H1 (cell line): ENCODE data around the gene PAIP1. TPM values are rescaled to one million over a fixed set of nuclear protein-coding genes. Genes with fewer than 3 reads are reported as not detected.
A peak's percentile ranks its signal among the peaks of the same experiment; 100 is the strongest.

Source experiments
- CTCF ChIA-PET: fragments of 300-600 bp; sonication (Branson Sonifier 250); formaldehyde crosslinking; loops from one replicate; lab custom pipeline; 2021; ENCODE audit not compliant: partially characterized antibody; lab: Charles Lee
- POLR2A ChIA-PET: fragments of 300-600 bp; sonication (Branson Sonifier 250); formaldehyde crosslinking; loops from one replicate; lab custom pipeline; 2021; ENCODE audit warnings: inconsistent platforms; ENCODE audit not compliant: partially characterized antibody; lab: Charles Lee
- DNase-seq, 2 experiments: peaks; one replicate each; pipeline versions ENCODE4 v3.0.0 to v3.0.0-alpha.2; 2010 to 2022; ENCODE audit warnings: low spot score in 2 of 2, low read depth in 1 of 2, mixed read lengths in 1 of 2
- FAIRE-seq: peaks from 2 replicates; lab custom pipeline; 2011; peaks lifted over from hg19 to GRCh38; lab: Jason Lieb, UNC
- H2AFZ ChIP-seq: 2 replicates; pipeline ENCODE4 v1.8.1; 2012; ENCODE audit warnings: low read length, inconsistent platforms
- H2AK5ac ChIP-seq: 2 replicates; pipeline ENCODE4 v1.6.1; 2013; ENCODE audit warnings: low read depth, low read length
- H2BK120ac ChIP-seq: replicated peaks from 2 replicates; pipeline ENCODE3; 2013; ENCODE audit warnings: low read depth, low read length, inconsistent platforms
- H2BK12ac ChIP-seq: 2 replicates; pipeline ENCODE4 v1.6.1; 2013; ENCODE audit warnings: low read depth, low read length
- H2BK15ac ChIP-seq: 2 replicates; pipeline ENCODE4 v1.6.1; 2013; ENCODE audit warnings: low read length
- H2BK20ac ChIP-seq: 2 replicates; pipeline ENCODE4 v1.6.1; 2013; ENCODE audit warnings: low read length
- H2BK5ac ChIP-seq: 2 replicates; pipeline ENCODE4 v1.6.1; 2013; ENCODE audit warnings: low read depth, low read length
- H3K14ac ChIP-seq: 2 replicates; pipeline ENCODE4 v1.6.1; 2013; ENCODE audit warnings: inconsistent platforms; ENCODE audit not compliant: insufficient read length
- H3K18ac ChIP-seq: 2 replicates; pipeline ENCODE4 v1.6.1; 2013; ENCODE audit warnings: low read length; ENCODE audit errors: extremely low read depth
- H3K23ac ChIP-seq: 2 replicates; pipeline ENCODE4 v1.6.1; 2013; ENCODE audit warnings: inconsistent platforms; ENCODE audit not compliant: insufficient read length
- H3K23me2 ChIP-seq: 2 replicates; pipeline ENCODE4 v1.6.1; 2013; ENCODE audit warnings: low read depth, low read length
- H3K27ac ChIP-seq: 2 replicates; pipeline ENCODE4 v1.6.1; 2011; ENCODE audit warnings: low read depth, low read length, inconsistent platforms
- H3K27me3 ChIP-seq, 4 experiments: replicated peaks in 1 of 4; 1 replicate in 1 of 4; 2 replicates in 3 of 4; pipeline versions ENCODE4 v1.6.1 to v1.8.1; 2011 to 2013; ENCODE audit warnings: low read length in 3 of 4, mild to moderate bottlenecking in 3 of 4, inconsistent platforms in 2 of 4, mixed read lengths in 2 of 4, moderate library complexity in 1 of 4; ENCODE audit not compliant: control insufficient read depth in 3 of 4, insufficient read depth in 3 of 4; ENCODE audit errors: extremely low read depth in 1 of 4
- H3K36me3 ChIP-seq, 4 experiments: 2 replicates each; pipeline versions ENCODE4 v1.6.1 to v1.8.1; 2011 to 2013; ENCODE audit warnings: mild to moderate bottlenecking in 4 of 4, low read length in 3 of 4, moderate library complexity in 2 of 4, control low read depth in 1 of 4, inconsistent platforms in 1 of 4; ENCODE audit not compliant: insufficient read depth in 4 of 4, control insufficient read depth in 2 of 4
- H3K4ac ChIP-seq: replicated peaks from 2 replicates; pipeline ENCODE3; 2013; ENCODE audit warnings: low read length, low read depth, mixed read lengths, inconsistent platforms; ENCODE audit not compliant: insufficient read length
- H3K4me1 ChIP-seq, 4 experiments: replicated peaks in 1 of 4; 1 replicate in 1 of 4; 2 replicates in 3 of 4; pipeline versions ENCODE4 v1.6.1 to v1.8.1; 2011 to 2013; ENCODE audit warnings: low read length in 3 of 4, inconsistent platforms in 2 of 4, mixed read lengths in 1 of 4; ENCODE audit not compliant: insufficient read depth in 4 of 4, control insufficient read depth in 3 of 4
- H3K4me2 ChIP-seq, 2 experiments: 2 replicates each; pipeline versions ENCODE4 v1.6.1 to v1.8.1; 2011 to 2013; ENCODE audit warnings: low read depth in 2 of 2, low read length in 2 of 2, control low read depth in 1 of 2, inconsistent platforms in 1 of 2, mild to moderate bottlenecking in 1 of 2; ENCODE audit not compliant: insufficient read depth in 1 of 2
- H3K4me3 ChIP-seq, 4 experiments: fragments of 200-600, 300-600 bp in 1 of 4; sonication (generic), shearing (Covaris generic), sonication (Bioruptor Twin) in 1 of 4; 2 replicates each; pipeline versions ENCODE4 v1.5.1 to v1.8.1; 2011 to 2016; ENCODE audit warnings: low read length in 4 of 4, low read depth in 3 of 4, control low read depth in 2 of 4, inconsistent platforms in 2 of 4, mild to moderate bottlenecking in 2 of 4, mixed read lengths in 1 of 4, moderate library complexity in 1 of 4; ENCODE audit not compliant: insufficient read depth in 2 of 4; ENCODE audit errors: extremely low read depth in 1 of 4
- H3K56ac ChIP-seq: replicated peaks from 2 replicates; pipeline ENCODE3; 2013; ENCODE audit warnings: low read depth, mild to moderate bottlenecking, mixed read lengths, low read length, inconsistent platforms; ENCODE audit not compliant: insufficient read length
- H3K79me1 ChIP-seq: 2 replicates; pipeline ENCODE4 v1.6.1; 2013; ENCODE audit warnings: low read depth, low read length, control low read depth
- H3K79me2 ChIP-seq, 2 experiments: 2 replicates each; pipeline versions ENCODE4 v1.6.1 to v1.8.1; 2012 to 2013; ENCODE audit warnings: low read length in 2 of 2, mild to moderate bottlenecking in 2 of 2, inconsistent platforms in 1 of 2; ENCODE audit not compliant: insufficient read depth in 2 of 2, control insufficient read depth in 1 of 2
- H3K9ac ChIP-seq, 4 experiments: replicated peaks in 1 of 4; 1 replicate in 1 of 4; 2 replicates in 3 of 4; pipeline versions ENCODE4 v1.6.1 to v1.8.1; 2011 to 2013; ENCODE audit warnings: low read depth in 3 of 4, low read length in 3 of 4, control low read depth in 2 of 4, mild to moderate bottlenecking in 2 of 4, moderate library complexity in 2 of 4, inconsistent platforms in 1 of 4; ENCODE audit errors: extremely low read depth in 1 of 4
- H3K9me3 ChIP-seq, 2 experiments: 2 replicates each; pipeline versions ENCODE4 v1.6.1 to v1.8.1; 2012 to 2013; ENCODE audit warnings: mild to moderate bottlenecking in 2 of 2, moderate library complexity in 2 of 2, control low read depth in 1 of 2, inconsistent platforms in 1 of 2, low read depth in 1 of 2, low read length in 1 of 2, mixed read lengths in 1 of 2; ENCODE audit not compliant: insufficient read depth in 2 of 2
- H4K20me1 ChIP-seq, 2 experiments: replicated peaks in 1 of 2; 2 replicates each; pipeline versions ENCODE3 to v1.8.1; 2011 to 2013; ENCODE audit warnings: inconsistent platforms in 2 of 2, low read length in 2 of 2, mild to moderate bottlenecking in 1 of 2; ENCODE audit not compliant: insufficient read depth in 2 of 2, control insufficient read depth in 1 of 2
- H4K5ac ChIP-seq: 2 replicates; pipeline ENCODE4 v1.6.1; 2013; ENCODE audit warnings: low read length, low read depth, mixed read lengths, inconsistent platforms; ENCODE audit not compliant: insufficient read length
- H4K8ac ChIP-seq: 2 replicates; pipeline ENCODE4 v1.8.0; 2013; ENCODE audit warnings: mild to moderate bottlenecking, moderate library complexity, low read length, inconsistent platforms; ENCODE audit not compliant: insufficient read depth; ENCODE audit errors: extremely low read depth
- H4K91ac ChIP-seq: replicated peaks from 2 replicates; pipeline ENCODE3; 2013; ENCODE audit warnings: low read length, mixed read lengths, inconsistent platforms; ENCODE audit not compliant: insufficient read length
- BRCA1 ChIP-seq: IDR thresholded peaks from 2 replicates; pipeline ENCODE4 v1.6.1; 2012; ENCODE audit warnings: low read depth, low read length, improper control_type of control experiment
- E2F6 ChIP-seq: IDR thresholded peaks from 2 replicates; pipeline ENCODE4 v1.6.1; 2012; ENCODE audit warnings: inconsistent platforms
- EGR1 ChIP-seq: IDR thresholded peaks from 2 replicates; pipeline ENCODE4 v1.6.1; 2011; ENCODE audit warnings: low read depth, low read length, borderline replicate concordance
- JUN ChIP-seq: IDR thresholded peaks from 2 replicates; pipeline ENCODE4 v1.6.1; 2011; ENCODE audit warnings: low read depth, mild to moderate bottlenecking, improper control_type of control experiment, low read length
- KDM4A ChIP-seq: IDR thresholded peaks from one replicate; pipeline ENCODE4 v1.7.1; 2012; ENCODE audit warnings: low read depth, mild to moderate bottlenecking, moderate library complexity, low read length, inconsistent platforms; ENCODE audit not compliant: severe bottlenecking
- RNF2 ChIP-seq: fragments of 200-900, 300-1000 bp; sonication (generic); IDR thresholded peaks from 2 replicates; pipeline ENCODE4 v1.7.1; 2016; ENCODE audit warnings: borderline replicate concordance, low read depth, mild to moderate bottlenecking, antibody characterized with exemption, low read length; ENCODE audit not compliant: poor library complexity, severe bottlenecking; ENCODE audit errors: missing control alignments
- SP2 ChIP-seq: IDR thresholded peaks from 2 replicates; pipeline ENCODE4 v1.6.1; 2012; ENCODE audit warnings: mild to moderate bottlenecking, low read length, inconsistent platforms
- TAF1 ChIP-seq: IDR thresholded peaks from 2 replicates; pipeline ENCODE4 v1.6.1; 2011; ENCODE audit warnings: mild to moderate bottlenecking, low read depth, low read length
- TBP ChIP-seq: IDR thresholded peaks from 2 replicates; pipeline ENCODE4 v1.6.1; 2011; ENCODE audit warnings: low read depth, low read length, improper control_type of control experiment
- WGBS, 2 experiments: shearing (Covaris generic) in 1 of 2; methylation state at CpG; one replicate each; pipeline versions ENCODE4 v1.1.6 to v1.1.7; 2013 to 2015; ENCODE audit warnings: low lambda C conversion rate in 2 of 2, mixed read lengths in 2 of 2, inconsistent platforms in 1 of 2, low coverage in 1 of 2, missing lambda C conversion rate in 1 of 2; ENCODE audit not compliant: insufficient replicate concordance in 2 of 2, insufficient coverage in 1 of 2, insufficient read length in 1 of 2; ENCODE audit errors: extremely low coverage in 1 of 2, missing lambda C conversion rate in 1 of 2; 5-methylcytosine and 5-hydroxymethylcytosine counted together
- polyA plus RNA-seq, 7 experiments: library from polyadenylated mRNA; depleted of rRNA in 3 of 7; stranded (reverse) in 5 of 7; unstranded in 2 of 7; fragments of >200 nt in 5 of 7; fragments of 200-250 nt in 2 of 7; gene quantifications; 1 replicate in 5 of 7; 2 replicates in 1 of 7; 4 replicates in 1 of 7; pipeline versions ENCODE4 v1.2.1 to v1.2.3, GENCODE V29; 2011 to 2013; ENCODE audit warnings: missing spikeins in 2 of 7, mixed read lengths in 2 of 7
- total RNA-seq: library from RNA; stranded (reverse); fragmentation: NEBNext Ultra II Directional; extraction: Animal tissue kit (Norgen Biotek cat#: 25700); gene quantifications from 2 replicates; pipeline ENCODE4 v1.2.1, GENCODE V29; 2021

PAIP1 gene
- total and polyA plus RNA-seq, 2 of the 8 experiments (the other 6 are each of a cell fraction or from before 2014, with no cell fraction given): 62.9 to 89.5 TPM

- Histone ChIP-seq H3K36me3 (peaks cover 0 to 2% (median 0%) of the 10 kb centered on the region in 4 experiments; a peak in 1 of 8 replicates), H3K4me1 (peaks cover 0 to 4% (median 0%) of the 10 kb centered on the region in 4 experiments; a peak in 2 of 7 replicates), H3K56ac (peak within 1 kb of the TSS; percentile 77), H3K14ac (no peak within 1 kb of the TSS), H3K4me2 (peak within 1 kb of the TSS; percentile 75 to 84), H2BK5ac (peak within 1 kb of the TSS; percentile 83), H3K4ac (no peak within 1 kb of the TSS), H2BK15ac (no peak within 1 kb of the TSS; the same call in 1 of the 2 replicates), H4K5ac (peak within 1 kb of the TSS; percentile 61), H3K27ac (peak within 1 kb of the TSS; percentile 92), H3K4me3 (peak within 1 kb of the TSS; percentile 77 to 88 (median 86)), H3K9ac (peak within 1 kb of the TSS; percentile 92 to 98 (median 94)), H2BK120ac (no peak within 1 kb of the TSS), H4K20me1 (no peaks in the 10 kb centered on the region), H4K8ac (peak within 1 kb of the TSS; percentile 94; the same call in 1 of the 2 replicates), H3K23ac (no peak within 1 kb of the TSS), H2BK12ac (no peak within 1 kb of the TSS), H3K23me2 (peaks cover 6% of the 10 kb centered on the region; the same call in 1 of the 2 replicates), H3K18ac (peak within 1 kb of the TSS; percentile 80; the same call in 1 of the 2 replicates), H2AFZ (peak within 1 kb of the TSS; percentile 68), H2AK5ac (no peak within 1 kb of the TSS; the same call in 1 of the 2 replicates), H3K27me3 (no peaks in the 10 kb centered on the region), H2BK20ac (no peak within 1 kb of the TSS), H3K79me2 (peaks cover 0 to 19% of the 10 kb centered on the region in 2 experiments; a peak in 3 of 4 replicates), H3K9me3 (peaks cover 0 to 18% of the 10 kb centered on the region in 2 experiments; a peak in 2 of 4 replicates), H3K79me1 (no peaks in the 10 kb centered on the region), H4K91ac (peak within 1 kb of the TSS; percentile 76)
- ChIA-PET POLR2A (interaction anchor here (0.9 to 2.4 kb wide), 13 partner anchors 10 to 106 kb away, joined by 3 to 23 read pairs (median 4); partner anchors contain the start of genes NNT, PAIP1 and TMEM267), CTCF (interaction anchor here (0.9 kb wide), 1 partner anchor 31 kb away, joined by 3 read pairs; no protein-coding TSS in a partner anchor)
- no peak for FAIRE-seq
- DNase-seq: peak; percentile 81 to 96
- WGBS, 2 experiments: 1% methylated on average over 34 of the region's 35 CpGs; no CpG with 5 or more reads in 1 of the 2 experiments
- TF ChIP-seq BRCA1: no peak
- TF ChIP-seq RNF2: no peak
- peak; percentile 96 for TF ChIP-seq TAF1
- TF ChIP-seq E2F6: no peak; the same call in 1 of the 2 replicates
- peak; percentile 49 for TF ChIP-seq SP2
- peak; percentile 86; the same call in 1 of the 2 replicates for TF ChIP-seq TBP
- TF ChIP-seq EGR1: no peak
- peak; percentile 23 for TF ChIP-seq KDM4A
- TF ChIP-seq JUN: no peak
Measured at GRCh38 chr5:43514816-43515677, 41.8 kb downstream of the PAIP1 start, which contains the start of gene C5orf34. C5orf34 (minus strand) TSS chr5:43515148; CDS start chr5:43509339, 5,809 bp downstream.
